Muscle of arm (tissue), 12 donors: ENCODE measurements around the gene KIF1B. TPM values are rescaled to one million over a fixed set of nuclear protein-coding genes. Genes with fewer than 3 reads are reported as not detected.
A peak's percentile ranks its signal among the peaks of the same experiment; 100 is the strongest.

Source experiments
- DNase-seq: peaks from one replicate; pipeline ENCODE4 v3.0.0-alpha.2; 2013
- polyA plus RNA-seq, 12 donors: library from polyadenylated mRNA; unstranded; fragments of 120-200 nt; gene quantifications; one replicate each; pipeline ENCODE4 v1.2.1, GENCODE V29; 2013; ENCODE audit not compliant: insufficient read length in 12 of 12

Gene KIF1B
- polyA plus RNA-seq, 12 donors = 84.4 to 601 (median 199) TPM

- no peak for DNase-seq
Observed at GRCh38 chr1:10267921-10268320, 57.6 kb downstream of the KIF1B start.

GRCh38 chr1:10271090-10271489, 60.7 kb downstream of the KIF1B start:
- DNase-seq = no peak

GRCh38 chr1:10271869-10272268, 61.5 kb downstream of the KIF1B start:
- no peak for DNase-seq

GRCh38 chr1:10272274-10272673, 61.9 kb downstream of the KIF1B start:
- no peak for DNase-seq

- no peak for DNase-seq
Observed at GRCh38 chr1:10278880-10279279, 68.5 kb downstream of the KIF1B start.

GRCh38 chr1:10280439-10281350, 70.3 kb downstream of the KIF1B start:
- DNase-seq = no peak

GRCh38 chr1:10283318-10283984, 73.1 kb downstream of the KIF1B start:
- no peak for DNase-seq

GRCh38 chr1:10286244-10286643, 75.9 kb downstream of the KIF1B start:
- DNase-seq = peak; percentile 26

GRCh38 chr1:10287023-10287645, 76.8 kb downstream of the KIF1B start:
- no peak for DNase-seq

GRCh38 chr1:10288029-10288615, 77.8 kb downstream of the KIF1B start:
- no peak for DNase-seq

GRCh38 chr1:10291705-10292104, 81.3 kb downstream of the KIF1B start:
- no peak for DNase-seq

- DNase-seq = no peak
Observed at GRCh38 chr1:10292188-10292587, 81.8 kb downstream of the KIF1B start.

GRCh38 chr1:10295481-10296085, 85.2 kb downstream of the KIF1B start:
- DNase-seq = no peak

GRCh38 chr1:10299151-10299550, 88.8 kb downstream of the KIF1B start:
- no peak for DNase-seq

- DNase-seq = no peak
Observed at GRCh38 chr1:10302416-10302815, 92.0 kb downstream of the KIF1B start.

- no peak for DNase-seq
Observed at GRCh38 chr1:10304295-10304694, 93.9 kb downstream of the KIF1B start.

- no peak for DNase-seq
Observed at GRCh38 chr1:10306435-10306834, 96.1 kb downstream of the KIF1B start.

GRCh38 chr1:10308001-10308400, 97.6 kb downstream of the KIF1B start:
- no peak for DNase-seq

- no peak for DNase-seq
Observed at GRCh38 chr1:10309243-10310011, 99.1 kb downstream of the KIF1B start.

GRCh38 chr1:10316752-10317151, 106.4 kb downstream of the KIF1B start:
- DNase-seq = no peak

- no peak for DNase-seq
Observed at GRCh38 chr1:10319750-10320149, 109.4 kb downstream of the KIF1B start.
